ENCODE measurements around the gene UNC5B. TPM values are rescaled to one million over a fixed set of nuclear protein-coding genes. Genes with fewer than 3 reads are reported as not detected.

The UNC5B gene
- total RNA-seq, 1 donor = 0.10 TPM

DNA sequence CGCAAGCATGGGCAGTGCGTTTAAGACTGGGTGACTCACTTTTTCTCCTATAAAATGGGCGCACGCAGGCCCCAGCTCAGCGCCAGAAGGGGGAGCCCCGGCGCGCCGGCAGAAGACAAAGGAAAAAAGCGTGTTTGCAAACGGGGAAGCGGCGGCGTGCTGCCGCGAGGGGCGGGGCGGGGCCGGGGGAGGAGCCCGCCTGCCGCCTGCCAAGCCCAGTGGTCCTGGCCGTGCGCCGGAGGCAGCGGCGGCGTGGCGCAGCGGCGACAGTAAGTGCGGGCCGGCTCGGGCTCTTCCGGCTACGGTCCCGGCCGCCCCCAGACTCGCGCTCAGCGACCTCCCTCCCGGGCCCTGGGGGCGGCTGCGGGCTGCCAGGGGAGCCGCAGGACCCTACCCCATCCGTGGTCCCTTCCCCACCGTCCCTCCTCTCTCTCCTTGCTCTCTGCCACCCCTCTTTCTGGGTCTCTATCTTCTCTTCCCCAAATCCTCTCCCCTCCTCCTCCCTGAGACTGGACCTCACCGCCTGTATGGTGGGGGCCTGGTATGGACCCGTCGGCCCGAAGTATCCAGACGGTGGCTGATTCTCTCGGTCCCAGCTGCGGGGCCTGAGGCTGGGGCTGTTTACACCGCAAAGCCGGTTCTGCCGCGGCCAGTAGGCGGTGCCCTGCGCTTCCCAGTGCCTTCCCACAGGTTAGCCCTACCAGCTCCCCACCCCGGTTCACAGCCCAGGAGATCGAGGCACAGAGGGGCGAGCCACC is 106.9 kb downstream of the UNC5B start, which contains the start of gene SLC29A3:
SLC29A3 (plus strand) TSS at position 218 of the 758 bp plus-strand sequence; CDS start at position 269, 51 bp downstream.
- Histone ChIP-seq H3K4me3 (ENCODE audit: low read length) (peak within 1 kb of the TSS; percentile 65), H3K27me3 (ENCODE audit: insufficient read depth, low read length) (no peaks in the 10 kb centered on the region), H3K9me3 (ENCODE audit: low read depth, low read length) (no peaks in the 10 kb centered on the region), H3K4me1 (ENCODE audit: insufficient read depth, low read length) (peaks cover 40% of the 10 kb centered on the region)

DNA sequence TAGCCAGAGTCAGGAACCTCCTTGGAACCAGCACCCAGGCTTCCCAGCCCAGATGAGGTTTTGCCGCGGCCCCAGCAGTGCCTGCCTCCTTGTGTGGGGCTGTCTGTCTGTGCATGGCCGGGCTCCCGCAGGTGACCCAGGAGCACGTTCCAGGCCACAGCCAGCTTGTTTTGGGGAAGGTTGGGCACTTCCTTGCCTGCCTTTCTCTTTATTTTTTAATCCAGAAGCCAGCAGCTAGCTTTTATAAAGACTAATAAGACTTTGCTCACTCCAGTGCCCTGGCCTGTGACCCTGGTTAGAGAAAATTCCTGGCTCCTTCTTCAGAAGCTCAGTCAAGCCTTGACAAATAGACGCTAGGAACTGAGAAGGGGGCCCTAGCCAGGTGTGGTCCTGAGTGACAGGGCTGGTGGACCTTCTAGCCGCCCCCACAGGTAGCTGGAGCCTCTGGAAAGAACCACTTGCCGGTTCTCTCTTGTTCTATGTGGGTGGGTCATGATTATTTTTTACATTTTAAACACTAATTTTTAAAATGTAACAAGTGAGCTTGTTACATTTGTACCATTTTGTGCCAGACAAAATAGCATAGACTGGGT is 107.5 kb downstream of the UNC5B start:
- Histone ChIP-seq H3K27me3 (ENCODE audit: insufficient read depth, low read length) (no peaks in the 10 kb centered on the region), H3K9me3 (ENCODE audit: low read depth, low read length) (no peaks in the 10 kb centered on the region), H3K4me1 (ENCODE audit: insufficient read depth, low read length) (peaks cover 40% of the 10 kb centered on the region), H3K4me3 (ENCODE audit: low read length) (peak overlapping the region; percentile 65)

DNA sequence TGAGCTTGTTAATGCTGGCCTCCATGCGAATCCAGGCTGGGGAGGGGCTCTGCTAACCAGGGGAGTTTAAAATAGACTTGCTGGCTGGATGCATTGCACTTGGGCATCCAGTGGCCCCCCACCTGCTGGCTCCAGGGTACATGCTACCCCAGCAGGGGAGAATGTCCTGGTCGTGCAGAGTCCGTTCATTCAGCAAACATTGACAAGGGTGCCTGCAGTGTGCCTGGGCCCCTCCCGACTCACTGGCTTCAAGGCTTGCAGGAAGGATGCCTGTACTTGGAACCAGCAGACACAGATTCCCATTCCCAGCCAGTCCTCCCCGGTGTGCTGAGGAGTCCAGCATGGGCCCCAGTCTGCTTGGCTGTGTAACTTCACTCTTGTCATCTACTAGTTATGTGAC is 108.2 kb downstream of the UNC5B start:
- no peaks in the 10 kb centered on the region for H3K9me3 ChIP-seq (ENCODE audit: low read depth, low read length)
- no peak overlapping the region for H3K4me3 ChIP-seq (ENCODE audit: low read length)
- H3K4me1 ChIP-seq (ENCODE audit: insufficient read depth, low read length) = peaks cover 38% of the 10 kb centered on the region
- no peaks in the 10 kb centered on the region for H3K27me3 ChIP-seq (ENCODE audit: insufficient read depth, low read length)

DNA sequence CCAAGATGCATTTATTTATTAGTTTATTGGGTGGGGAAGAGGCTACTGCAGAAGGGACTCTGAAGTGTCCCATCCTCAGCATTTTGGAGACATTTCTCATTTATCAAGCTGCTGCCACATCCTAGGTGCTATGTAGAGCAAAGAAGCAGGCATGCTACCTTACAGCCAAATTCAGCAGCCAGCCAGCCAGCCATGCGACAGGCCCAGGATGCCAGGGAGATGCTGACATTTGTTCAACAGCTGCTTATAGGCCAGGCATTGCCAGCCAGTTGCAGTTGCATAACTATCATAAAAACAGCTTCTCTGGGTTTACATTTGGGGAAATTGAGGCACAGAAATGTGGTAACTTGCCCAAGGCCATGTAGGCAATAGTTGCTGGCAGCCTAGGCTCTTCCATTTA is 109.0 kb downstream of the UNC5B start:
- Histone ChIP-seq H3K4me3 (ENCODE audit: low read length) (no peak overlapping the region), H3K9me3 (ENCODE audit: low read depth, low read length) (no peaks in the 10 kb centered on the region)

DNA sequence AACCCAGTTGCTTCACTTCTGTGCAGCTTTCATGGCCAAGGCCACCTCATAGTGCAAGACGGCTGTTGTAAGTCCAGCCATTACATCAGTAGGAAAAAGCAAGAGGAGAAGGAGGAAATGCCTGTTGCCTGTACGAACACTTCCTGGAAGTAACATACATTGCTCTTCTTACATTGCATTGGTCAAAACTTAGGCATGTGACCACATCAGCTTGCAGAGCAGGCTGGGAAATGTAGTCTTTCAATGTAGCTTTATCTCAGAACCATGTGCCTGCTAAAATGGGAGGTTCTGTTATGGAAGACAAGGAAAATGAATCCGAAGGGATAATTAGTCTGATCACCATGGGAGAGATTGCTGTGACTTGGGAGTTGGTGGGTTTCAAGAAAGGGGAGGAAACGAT is 111.0 kb downstream of the UNC5B start:
- Histone ChIP-seq H3K4me1 (ENCODE audit: insufficient read depth, low read length) (peaks cover 20% of the 10 kb centered on the region), H3K27me3 (ENCODE audit: insufficient read depth, low read length) (no peaks in the 10 kb centered on the region), H3K4me3 (ENCODE audit: low read length) (no peak overlapping the region), H3K9me3 (ENCODE audit: low read depth, low read length) (no peaks in the 10 kb centered on the region)

More for the DNA sequence above, 109.0 kb downstream of the UNC5B start:
- H3K27me3 ChIP-seq (ENCODE audit: insufficient read depth, low read length) = no peaks in the 10 kb centered on the region
- peaks cover 30% of the 10 kb centered on the region for H3K4me1 ChIP-seq (ENCODE audit: insufficient read depth, low read length)

DNA sequence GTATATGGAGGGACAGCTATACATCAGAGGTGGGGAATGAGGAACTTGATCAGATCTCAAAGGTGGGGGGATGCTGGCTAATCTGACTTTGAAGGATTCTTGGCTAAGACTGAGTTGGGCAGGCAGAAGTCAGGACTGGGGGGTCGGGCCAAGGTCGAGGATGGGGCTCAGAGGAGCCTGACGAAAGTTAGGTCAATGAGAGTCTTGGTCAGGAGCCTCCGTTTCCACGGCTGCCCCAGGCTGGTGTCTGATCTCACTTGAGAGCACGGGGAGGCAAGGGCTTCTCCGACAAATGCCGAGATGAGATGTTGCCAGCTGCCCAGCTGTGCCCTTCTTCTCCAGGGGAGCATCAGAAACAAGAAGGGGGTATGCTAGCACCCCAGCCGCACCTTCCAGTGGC is 112.4 kb downstream of the UNC5B start:
- H3K4me1 ChIP-seq (ENCODE audit: insufficient read depth, low read length) = peaks cover 10% of the 10 kb centered on the region
- H3K27me3 ChIP-seq (ENCODE audit: insufficient read depth, low read length) = no peaks in the 10 kb centered on the region
- H3K9me3 ChIP-seq (ENCODE audit: low read depth, low read length) = no peaks in the 10 kb centered on the region

DNA sequence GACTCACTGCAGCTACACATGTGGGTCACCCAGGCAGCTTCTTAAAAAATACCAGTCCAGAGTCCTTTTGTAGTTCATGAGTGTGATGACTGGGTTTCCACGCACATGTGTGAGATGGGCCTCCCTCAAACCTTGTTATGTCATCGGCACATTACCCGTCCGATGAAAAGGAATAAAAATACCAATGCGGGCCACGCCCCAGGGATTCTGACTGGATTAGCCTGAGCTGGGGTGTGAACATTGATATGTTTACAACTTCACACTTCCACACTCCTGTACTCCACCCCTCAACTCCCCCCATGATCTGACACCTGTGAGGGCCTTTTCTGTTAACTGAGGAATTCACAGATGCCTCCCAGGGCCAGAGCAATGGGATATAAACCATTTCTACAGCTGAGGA is 112.9 kb downstream of the UNC5B start:
- H3K27me3 ChIP-seq (ENCODE audit: insufficient read depth, low read length) = no peaks in the 10 kb centered on the region
- no peak overlapping the region for H3K4me3 ChIP-seq (ENCODE audit: low read length)
- H3K4me1 ChIP-seq (ENCODE audit: insufficient read depth, low read length) = peaks cover 5% of the 10 kb centered on the region
- H3K9me3 ChIP-seq (ENCODE audit: low read depth, low read length) = no peaks in the 10 kb centered on the region

More for the DNA sequence above, 112.4 kb downstream of the UNC5B start:
- no peak overlapping the region for H3K4me3 ChIP-seq (ENCODE audit: low read length)

DNA sequence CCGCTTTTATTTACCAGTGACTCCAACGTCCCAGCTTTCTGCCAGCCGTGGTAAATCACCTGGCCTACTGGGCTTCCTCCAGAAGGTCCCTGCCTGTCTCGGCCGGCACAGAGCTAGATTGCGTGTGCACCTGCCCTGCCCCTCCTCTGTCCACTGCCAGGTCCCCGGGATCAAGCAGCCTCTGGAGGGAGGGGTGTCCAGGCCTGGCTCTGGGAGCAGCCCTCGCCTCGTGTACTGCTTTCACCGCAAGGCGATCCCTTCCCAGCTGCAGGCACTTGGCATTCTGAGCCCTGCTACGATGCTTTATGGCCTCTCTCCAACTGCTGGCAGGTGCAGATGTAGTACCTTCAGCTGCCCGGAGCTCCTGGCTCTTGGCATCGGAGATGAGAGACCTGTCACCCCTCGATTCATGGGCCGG is 114.1 kb downstream of the UNC5B start:
- Histone ChIP-seq H3K4me3 (ENCODE audit: low read length) (no peak overlapping the region), H3K9me3 (ENCODE audit: low read depth, low read length) (no peaks in the 10 kb centered on the region), H3K27me3 (ENCODE audit: insufficient read depth, low read length) (no peaks in the 10 kb centered on the region), H3K4me1 (ENCODE audit: insufficient read depth, low read length) (no peaks in the 10 kb centered on the region)

DNA sequence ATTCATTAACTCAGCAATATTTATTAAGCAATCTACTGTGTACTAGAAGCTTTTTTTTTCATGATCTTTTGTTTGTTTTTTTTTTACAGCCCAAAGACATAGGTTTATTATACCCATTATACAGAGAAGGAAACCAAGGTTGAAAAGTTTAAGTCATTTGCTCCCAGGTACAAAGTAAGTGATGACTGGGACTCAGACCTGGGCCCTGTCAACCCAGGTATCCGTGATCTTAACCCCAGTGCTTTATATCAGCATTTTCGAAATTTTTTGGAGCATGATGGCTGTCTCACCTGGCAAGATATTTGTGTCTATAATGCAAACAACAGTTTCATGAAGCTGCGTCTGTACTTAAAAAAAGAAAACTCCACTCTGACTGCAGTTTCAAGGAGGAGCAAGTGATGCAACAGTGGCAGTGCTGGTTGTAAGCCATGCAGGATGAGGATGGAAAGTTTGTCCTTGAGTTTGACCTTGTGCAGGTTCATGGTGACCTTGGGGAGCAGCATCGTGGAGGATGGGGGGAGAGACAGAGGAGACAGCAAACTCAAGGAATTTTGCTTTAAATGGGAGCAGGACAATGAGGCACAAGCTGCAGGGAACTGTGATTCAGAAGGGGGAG is 118.5 kb downstream of the UNC5B start:
- Histone ChIP-seq H3K27me3 (ENCODE audit: insufficient read depth, low read length) (no peaks in the 10 kb centered on the region), H3K9me3 (ENCODE audit: low read depth, low read length) (no peaks in the 10 kb centered on the region), H3K4me3 (ENCODE audit: low read length) (no peak overlapping the region), H3K4me1 (ENCODE audit: insufficient read depth, low read length) (peaks cover 16% of the 10 kb centered on the region)

DNA sequence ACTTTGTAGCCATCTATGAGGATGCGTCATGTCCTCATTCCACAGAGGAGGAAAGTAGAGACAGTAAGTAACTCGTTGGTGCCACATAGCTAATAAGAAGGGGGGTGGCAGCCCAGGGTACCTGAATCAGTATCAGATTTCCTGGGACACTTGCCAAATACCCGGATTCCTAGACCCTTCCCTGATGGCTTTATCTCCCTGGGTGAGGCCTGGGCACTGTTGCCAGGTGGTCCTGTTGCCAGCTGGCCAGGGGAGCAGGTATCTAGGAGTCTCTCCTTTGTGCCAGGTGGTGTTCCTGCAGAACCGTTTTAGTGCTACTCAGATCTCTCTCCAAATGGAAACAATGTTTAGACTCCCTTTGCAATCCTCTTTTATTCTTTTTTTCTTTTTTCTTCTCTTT is 119.4 kb downstream of the UNC5B start:
- Histone ChIP-seq H3K4me1 (ENCODE audit: insufficient read depth, low read length) (peaks cover 16% of the 10 kb centered on the region), H3K27me3 (ENCODE audit: insufficient read depth, low read length) (no peaks in the 10 kb centered on the region), H3K4me3 (ENCODE audit: low read length) (no peak overlapping the region), H3K9me3 (ENCODE audit: low read depth, low read length) (no peaks in the 10 kb centered on the region)

DNA sequence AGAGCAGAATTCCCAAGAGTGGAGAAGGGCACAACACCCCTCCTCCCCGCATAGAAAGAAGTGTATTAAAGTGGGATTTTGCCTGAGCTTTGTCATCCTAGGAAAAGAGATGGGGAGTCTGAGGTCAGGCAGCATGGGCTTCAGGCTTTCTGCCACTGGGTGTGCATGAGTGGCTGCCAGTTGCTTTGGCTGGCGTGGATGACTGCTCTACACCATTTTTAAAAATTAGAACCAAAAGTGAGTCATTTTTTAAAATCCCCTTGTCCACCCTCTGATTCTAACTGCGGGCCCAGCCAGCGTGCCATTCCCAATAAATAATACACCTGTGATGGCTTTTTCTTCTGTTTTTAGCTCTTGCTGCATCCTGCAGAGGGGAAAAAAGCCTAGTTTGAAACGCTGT is 120.1 kb downstream of the UNC5B start:
- no peaks in the 10 kb centered on the region for H3K9me3 ChIP-seq (ENCODE audit: low read depth, low read length)
- no peak overlapping the region for H3K4me3 ChIP-seq (ENCODE audit: low read length)
- H3K27me3 ChIP-seq (ENCODE audit: insufficient read depth, low read length) = no peaks in the 10 kb centered on the region
- peaks cover 16% of the 10 kb centered on the region for H3K4me1 ChIP-seq (ENCODE audit: insufficient read depth, low read length)

DNA sequence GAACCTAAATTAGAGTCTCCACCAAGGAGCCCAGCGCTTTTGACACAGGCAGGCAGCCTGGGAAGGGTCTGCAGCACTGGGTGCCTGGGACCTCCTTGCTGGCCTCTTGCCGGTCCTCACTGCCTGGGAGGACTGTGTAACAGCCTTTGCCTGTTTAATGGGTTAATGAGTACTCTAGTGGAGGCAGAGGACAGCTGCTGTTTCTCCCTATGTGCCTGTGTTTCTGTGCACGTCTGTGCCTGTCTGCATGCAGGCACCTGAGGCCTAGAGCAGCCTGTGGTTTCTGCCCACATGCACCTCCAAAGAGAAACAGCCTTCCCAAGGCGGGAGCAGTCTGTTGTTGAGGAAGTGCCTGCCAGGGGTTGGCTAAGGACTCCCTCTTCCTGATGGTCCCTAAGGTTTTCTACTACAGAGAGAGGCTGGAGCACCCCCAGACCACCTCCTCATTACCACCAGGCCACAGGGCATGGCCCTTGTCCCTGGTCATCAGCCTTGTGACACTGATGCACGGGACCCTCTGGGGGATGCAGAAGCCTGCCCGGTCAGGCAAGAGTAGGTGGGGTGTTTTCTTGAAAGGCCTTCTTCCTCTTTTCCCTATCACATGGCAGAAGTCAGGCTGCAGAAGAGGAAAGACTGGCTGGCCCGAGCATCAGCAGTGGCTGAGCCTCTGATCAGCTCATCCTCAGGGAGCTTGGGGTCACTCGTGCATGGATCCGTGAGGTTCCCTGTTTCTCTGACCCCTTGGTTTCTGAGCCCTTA is 120.9 kb downstream of the UNC5B start:
- Histone ChIP-seq H3K9me3 (ENCODE audit: low read depth, low read length) (no peaks in the 10 kb centered on the region), H3K27me3 (ENCODE audit: insufficient read depth, low read length) (no peaks in the 10 kb centered on the region), H3K4me1 (ENCODE audit: insufficient read depth, low read length) (peaks cover 16% of the 10 kb centered on the region), H3K4me3 (ENCODE audit: low read length) (no peak overlapping the region)

DNA sequence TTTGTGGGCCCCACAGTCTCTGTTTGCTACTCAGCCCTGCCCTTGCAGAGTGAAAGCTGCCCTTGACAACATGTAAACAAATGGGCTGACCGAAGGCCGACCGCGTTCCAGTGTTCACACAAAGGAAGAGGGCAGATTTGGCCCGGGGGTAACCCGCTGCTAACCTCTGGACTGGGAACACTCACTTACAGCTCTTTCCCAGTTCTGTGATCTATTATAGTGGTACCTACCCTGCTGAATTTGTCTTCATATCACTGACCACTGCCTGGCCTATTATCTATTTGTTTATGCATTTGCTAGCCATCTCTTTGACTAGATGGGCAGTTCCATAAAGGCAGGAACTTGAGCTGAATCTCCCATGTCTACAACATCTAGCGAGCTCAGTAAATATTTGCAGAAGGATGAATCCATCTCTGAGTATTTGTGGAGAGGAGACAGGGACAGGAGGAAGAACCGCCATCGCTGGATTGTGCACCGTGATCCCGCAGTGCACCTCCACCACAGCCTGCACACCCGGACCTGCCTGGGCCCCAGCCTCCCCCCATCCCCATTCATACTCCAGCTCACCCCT is 121.9 kb downstream of the UNC5B start:
- no peaks in the 10 kb centered on the region for H3K9me3 ChIP-seq (ENCODE audit: low read depth, low read length)
- H3K27me3 ChIP-seq (ENCODE audit: insufficient read depth, low read length) = no peaks in the 10 kb centered on the region
- peaks cover 16% of the 10 kb centered on the region for H3K4me1 ChIP-seq (ENCODE audit: insufficient read depth, low read length)
- no peak overlapping the region for H3K4me3 ChIP-seq (ENCODE audit: low read length)

DNA sequence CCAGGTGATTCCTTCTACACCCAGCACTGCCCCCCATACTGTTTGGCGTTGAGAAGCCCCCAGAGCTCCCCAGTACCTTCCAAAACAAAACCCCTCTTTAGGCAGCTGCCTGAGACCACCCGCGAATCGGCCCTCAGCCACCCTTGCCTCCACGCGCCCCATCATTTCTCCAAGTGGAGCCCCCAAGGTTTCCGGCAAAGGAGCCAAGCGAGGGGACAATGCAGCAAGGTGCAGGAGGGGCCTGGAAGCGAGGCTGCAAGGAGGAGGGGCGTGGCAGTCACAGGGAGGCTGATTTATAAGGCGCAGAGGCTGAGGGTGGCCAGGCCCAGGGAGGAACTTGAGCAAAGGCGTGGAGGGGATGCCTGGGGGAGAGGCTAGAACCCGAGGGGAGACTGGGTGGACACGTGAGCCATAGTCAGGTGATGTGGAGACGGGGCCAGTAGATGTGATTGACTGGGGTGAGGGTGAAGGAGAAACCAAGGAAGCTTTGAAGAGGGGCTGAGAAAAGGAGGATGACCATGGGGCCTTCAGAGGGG is 122.9 kb downstream of the UNC5B start:
- Histone ChIP-seq H3K4me3 (ENCODE audit: low read length) (no peak overlapping the region), H3K4me1 (ENCODE audit: insufficient read depth, low read length) (peaks cover 16% of the 10 kb centered on the region), H3K27me3 (ENCODE audit: insufficient read depth, low read length) (no peaks in the 10 kb centered on the region), H3K9me3 (ENCODE audit: low read depth, low read length) (no peaks in the 10 kb centered on the region)

Data from mononuclear cell (primary cell).